Measurements from ENCODE around the gene F10.
"Not testable (repeated sequence)": the region's sequence is repeated elsewhere in the genome, so short reads cannot be mapped to it uniquely, and the experiment has no call there.

The F10 gene

GRCh38 chr13:113086991-113087922 lies 35.3 kb upstream of the F10 start:
- no peak for DNase-seq

GRCh38 chr13:113087923-113088690 lies 34.5 kb upstream of the F10 start:
- no peak for DNase-seq

GRCh38 chr13:113088691-113089020 lies 33.9 kb upstream of the F10 start:
- DNase-seq, result no peak

- no peak for DNase-seq
These were observed 32.7 kb upstream of the F10 start for GRCh38 chr13:113089693-113090414.

- DNase-seq, result no peak
These were observed 32.2 kb upstream of the F10 start for GRCh38 chr13:113090415-113090770.

GRCh38 chr13:113090806-113091205 lies 31.8 kb upstream of the F10 start:
- no peak for DNase-seq

GRCh38 chr13:113091211-113091771 lies 31.3 kb upstream of the F10 start:
- no peak for DNase-seq

GRCh38 chr13:113091891-113092775 lies 30.5 kb upstream of the F10 start:
- DNase-seq, result no peak

- no peak for DNase-seq
These were observed 29.6 kb upstream of the F10 start for GRCh38 chr13:113092776-113093579.

- no peak for DNase-seq
These were observed 28.8 kb upstream of the F10 start for GRCh38 chr13:113093580-113094409.

GRCh38 chr13:113094410-113094800 lies 28.2 kb upstream of the F10 start:
- no peak for DNase-seq

GRCh38 chr13:113095146-113096051 lies 27.2 kb upstream of the F10 start:
- no peak for DNase-seq

GRCh38 chr13:113096052-113096744 lies 26.4 kb upstream of the F10 start:
- DNase-seq, result no peak

GRCh38 chr13:113096745-113097305 lies 25.8 kb upstream of the F10 start:
- no peak for DNase-seq

GRCh38 chr13:113097651-113098050 lies 24.9 kb upstream of the F10 start:
- no peak for DNase-seq

- DNase-seq, result no peak
These were observed 24.4 kb upstream of the F10 start for GRCh38 chr13:113098162-113098732.

- no peak for DNase-seq
These were observed 23.5 kb upstream of the F10 start for GRCh38 chr13:113099142-113099541.

GRCh38 chr13:113102302-113102701 lies 20.3 kb upstream of the F10 start:
- not testable (repeated sequence) for DNase-seq
